HEK293 (cell line): ENCODE measurements around the gene GTF2I.
"Not testable (repeated sequence)": the region's sequence is repeated elsewhere in the genome, so short reads cannot be mapped to it uniquely, and the experiment has no call there.

Experiments
- CTCF ChIA-PET: fragments of 350-600 bp; formaldehyde crosslinking; extraction: SDS; loops from one replicate; lab custom pipeline; 2021; ENCODE audit warnings: antibody characterized with exemption; lab: Yijun Ruan, JAX
- POLR2A ChIA-PET: fragments of 300-600 bp; formaldehyde crosslinking; extraction: SDS; loops from one replicate; lab custom pipeline; 2020; ENCODE audit warnings: antibody characterized with exemption, inconsistent platforms; lab: Yijun Ruan, JAX
- H3K27ac ChIP-seq: fragments of 200-500 bp; sonication (Bioruptor generic); 2 replicates; pipeline ENCODE4 v1.5.1; 2014; ENCODE audit warnings: low read depth, low read length, control low read depth, inconsistent platforms; ENCODE audit errors: extremely low read depth
- H3K36me3 ChIP-seq, 2 experiments: fragments of 200-500 bp in 1 of 2; sonication (Bioruptor generic) in 1 of 2; 1 replicate in 1 of 2; 2 replicates in 1 of 2; pipeline ENCODE4 v1.5.1; 2014 to 2017; ENCODE audit warnings: inconsistent platforms in 2 of 2, low read length in 2 of 2; ENCODE audit not compliant: control insufficient read depth in 2 of 2, insufficient read depth in 1 of 2
- H3K4me1 ChIP-seq: fragments of 200-500 bp; sonication (Bioruptor generic); 2 replicates; pipeline ENCODE4 v1.5.1; 2014; ENCODE audit warnings: mild to moderate bottlenecking, low read length, inconsistent platforms; ENCODE audit not compliant: control insufficient read depth, insufficient read depth
- H3K4me3 ChIP-seq: 2 replicates; pipeline ENCODE4 v1.5.1; 2011; ENCODE audit warnings: low read depth, mild to moderate bottlenecking, control low read depth, low read length, moderate library complexity
- H3K9me3 ChIP-seq: fragments of 200-500 bp; sonication (Bioruptor generic); 2 replicates; pipeline ENCODE4 v1.5.1; 2014; ENCODE audit warnings: low read depth, low read length, inconsistent platforms; ENCODE audit not compliant: control insufficient read depth, insufficient read depth

GTF2I gene

DNA sequence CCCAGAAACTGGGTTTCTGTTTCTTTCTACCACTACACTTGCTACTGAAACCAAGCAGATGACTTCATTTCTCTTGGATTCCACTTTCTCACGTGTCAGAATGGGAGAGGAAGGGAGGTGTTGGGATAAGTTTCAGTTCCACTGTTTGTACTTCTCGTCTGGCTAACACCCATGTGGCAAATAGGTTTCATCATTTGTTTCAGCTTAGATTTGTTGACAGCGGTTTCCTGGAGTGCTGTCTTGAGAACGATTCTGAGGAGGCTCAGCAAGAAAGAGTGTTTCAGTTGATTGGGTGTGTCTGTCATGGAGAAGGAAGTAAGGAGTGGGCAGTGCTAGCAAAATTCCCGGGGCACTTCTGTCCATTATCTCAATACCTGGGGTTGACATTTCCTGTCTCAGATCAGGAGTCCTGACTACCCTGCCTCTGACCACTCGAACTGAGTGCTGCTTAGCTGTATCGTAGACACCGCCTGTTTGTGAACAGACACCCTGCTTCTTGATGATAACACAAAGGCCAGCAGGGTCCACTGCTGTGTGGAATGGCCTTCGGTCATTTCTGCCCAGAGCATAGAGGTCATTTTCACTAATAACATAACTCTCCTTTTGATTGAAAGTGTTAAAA lies 86.5 kb downstream of the GTF2I start:
- H3K4me1 ChIP-seq, H3K36me3 ChIP-seq, CTCF ChIA-PET, POLR2A ChIA-PET, H3K27ac ChIP-seq, H3K9me3 ChIP-seq, H3K4me3 ChIP-seq: not testable (repeated sequence)

DNA sequence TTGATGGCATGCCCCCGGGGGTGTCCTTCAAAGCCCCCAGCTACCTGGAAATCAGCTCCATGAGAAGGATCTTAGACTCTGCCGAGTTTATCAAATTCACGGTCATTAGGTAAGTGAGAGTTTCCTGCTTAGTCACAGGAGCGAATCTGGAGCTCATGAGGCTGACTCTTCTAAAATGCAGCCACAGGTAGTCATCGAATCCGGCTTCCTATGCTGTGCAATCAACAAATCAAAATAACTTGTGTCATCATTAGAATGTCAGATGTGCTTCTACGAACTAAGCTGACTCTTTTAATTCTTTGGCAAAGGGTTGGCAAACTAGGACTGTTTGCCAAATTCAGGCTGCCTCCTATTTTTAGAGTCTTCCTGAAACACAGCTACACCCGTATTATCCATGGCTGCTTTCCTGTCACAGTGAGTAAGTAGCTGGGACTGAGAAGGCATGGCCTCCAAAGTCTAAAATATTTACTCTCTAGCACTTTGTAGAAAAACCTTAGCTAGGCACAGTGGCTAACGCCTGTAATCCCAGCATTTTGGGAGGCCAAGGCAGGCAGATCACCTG lies 96.5 kb downstream of the GTF2I start:
- H3K9me3 ChIP-seq, H3K36me3 ChIP-seq, H3K4me1 ChIP-seq, H3K27ac ChIP-seq, POLR2A ChIA-PET, CTCF ChIA-PET, H3K4me3 ChIP-seq: not testable (repeated sequence)

GRCh38 chr7:74756673-74757072 lies 99.2 kb downstream of the GTF2I start:
- H3K4me3 ChIP-seq, H3K27ac ChIP-seq, H3K4me1 ChIP-seq, H3K36me3 ChIP-seq, H3K9me3 ChIP-seq, POLR2A ChIA-PET, CTCF ChIA-PET: not testable (repeated sequence)

DNA sequence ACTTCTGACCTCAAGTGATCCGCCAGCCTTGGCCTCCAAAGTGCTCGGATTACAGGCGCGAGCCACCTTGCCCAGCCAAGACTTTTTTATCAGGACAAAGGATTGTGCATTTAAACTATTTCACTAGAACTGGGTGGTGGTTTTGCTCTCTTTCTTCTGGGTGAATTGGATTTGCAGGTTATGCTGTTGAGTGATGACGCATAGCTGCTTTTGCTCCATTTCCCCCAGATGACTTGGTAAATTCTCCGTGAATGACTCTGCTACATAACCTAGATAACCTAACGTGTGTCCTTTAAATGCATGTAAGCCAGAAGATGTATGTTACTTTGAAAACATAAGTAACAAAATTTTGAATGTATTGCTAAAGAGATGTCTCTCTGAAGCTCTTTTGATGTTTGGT lies 100.8 kb downstream of the GTF2I start:
- H3K9me3 ChIP-seq, H3K27ac ChIP-seq, H3K4me3 ChIP-seq, H3K4me1 ChIP-seq, H3K36me3 ChIP-seq, CTCF ChIA-PET, POLR2A ChIA-PET: not testable (repeated sequence)

GRCh38 chr7:74758982-74759381 lies 101.5 kb downstream of the GTF2I start:
- H3K27ac ChIP-seq, CTCF ChIA-PET, H3K4me3 ChIP-seq, POLR2A ChIA-PET, H3K4me1 ChIP-seq, H3K9me3 ChIP-seq, H3K36me3 ChIP-seq: not testable (repeated sequence)

DNA sequence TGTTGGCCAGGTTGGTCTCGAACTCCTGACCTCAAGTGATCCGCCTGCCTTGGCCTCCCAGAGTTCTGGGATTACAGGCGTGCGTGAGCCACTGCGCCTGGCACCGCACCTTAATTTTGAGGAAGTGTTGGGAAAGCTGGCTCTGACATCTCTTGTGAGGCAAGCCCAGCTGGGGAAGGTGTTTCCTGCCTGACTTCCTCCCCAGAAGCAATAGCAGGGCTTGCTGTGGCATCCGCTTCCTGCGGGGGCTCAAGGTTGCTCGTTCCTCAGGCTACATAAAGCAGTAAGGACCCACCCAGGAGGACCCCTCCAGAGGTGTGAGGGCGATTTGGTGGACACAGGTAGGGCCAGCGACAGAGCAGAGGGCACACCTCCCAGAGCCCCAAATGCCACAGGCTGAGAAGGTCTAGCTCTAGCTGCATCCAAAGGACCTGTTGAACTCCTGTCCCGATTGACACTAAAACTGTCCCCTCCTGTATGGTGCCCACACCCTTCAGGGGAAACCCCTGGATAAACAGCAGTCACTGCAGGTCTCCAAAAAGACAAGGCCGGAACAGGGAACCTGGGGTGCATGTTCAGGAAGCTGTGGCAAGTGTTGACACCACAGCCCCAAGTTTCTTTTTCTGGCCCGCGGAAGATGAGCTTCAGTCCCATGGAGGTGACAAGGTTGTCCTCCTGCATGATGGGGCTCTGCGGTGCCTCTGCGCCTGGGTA lies 107.8 kb downstream of the GTF2I start:
- H3K4me1 ChIP-seq, H3K4me3 ChIP-seq, H3K36me3 ChIP-seq, H3K27ac ChIP-seq, POLR2A ChIA-PET, CTCF ChIA-PET, H3K9me3 ChIP-seq: not testable (repeated sequence)

- H3K27ac ChIP-seq, H3K36me3 ChIP-seq, H3K4me1 ChIP-seq, CTCF ChIA-PET, POLR2A ChIA-PET, H3K9me3 ChIP-seq, H3K4me3 ChIP-seq: not testable (repeated sequence)
Observed at GRCh38 chr7:74766509-74766908, 109.0 kb downstream of the GTF2I start.

DNA sequence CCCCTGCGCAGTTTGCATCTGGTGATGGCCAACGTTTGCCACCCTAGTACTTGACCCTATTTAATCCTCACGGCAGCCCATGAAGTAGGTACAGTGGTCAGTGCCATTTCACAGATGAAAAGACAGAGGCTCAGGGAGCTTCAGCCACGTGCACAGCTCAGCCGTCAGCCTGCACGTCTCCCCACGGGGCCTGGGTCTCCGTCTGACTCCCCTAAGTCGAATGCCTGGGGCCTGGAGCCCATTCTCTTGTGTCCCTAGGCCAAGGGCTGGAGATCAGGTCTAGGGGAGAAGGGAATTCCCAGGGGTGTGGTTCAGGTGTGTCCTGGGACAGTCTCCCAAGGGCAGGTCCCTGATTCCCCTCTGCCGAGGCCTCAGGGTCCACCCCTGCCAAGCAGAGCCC lies 109.5 kb downstream of the GTF2I start:
- CTCF ChIA-PET, H3K4me3 ChIP-seq, POLR2A ChIA-PET, H3K9me3 ChIP-seq, H3K4me1 ChIP-seq, H3K36me3 ChIP-seq, H3K27ac ChIP-seq: not testable (repeated sequence)

DNA sequence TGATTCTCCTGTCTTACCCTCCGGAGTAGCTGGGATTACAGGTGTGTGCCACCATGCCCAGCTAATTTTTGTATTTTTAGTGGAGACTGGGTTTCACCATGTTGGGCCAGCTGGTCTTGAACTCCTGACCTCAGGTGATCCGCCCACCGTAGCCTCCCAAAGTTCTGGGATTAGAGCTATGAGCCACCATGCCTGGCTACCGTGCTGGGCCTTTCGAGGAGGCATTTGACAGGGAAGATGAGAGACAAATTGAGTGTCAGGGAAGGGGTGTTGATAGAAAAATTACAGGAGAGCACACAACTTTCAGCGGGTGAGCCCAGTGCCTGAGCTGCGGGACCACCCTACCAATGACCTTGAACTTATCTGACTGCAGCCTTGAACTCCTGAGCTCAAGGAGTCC lies 112.5 kb downstream of the GTF2I start:
- POLR2A ChIA-PET, H3K9me3 ChIP-seq, H3K27ac ChIP-seq, H3K4me3 ChIP-seq, H3K4me1 ChIP-seq, CTCF ChIA-PET, H3K36me3 ChIP-seq: not testable (repeated sequence)

- H3K9me3 ChIP-seq, H3K36me3 ChIP-seq, H3K27ac ChIP-seq, H3K4me1 ChIP-seq, CTCF ChIA-PET, POLR2A ChIA-PET, H3K4me3 ChIP-seq: not testable (repeated sequence)
Observed at GRCh38 chr7:74772093-74772492, 114.6 kb downstream of the GTF2I start.
